SJCRH30 (cell line): ENCODE results near the gene TMEM97. TPM values are rescaled to one million over a fixed set of nuclear protein-coding genes. Genes with fewer than 3 reads are reported as not detected.

Experiments used
- DNase-seq, 2 experiments: peaks; one replicate each; pipeline ENCODE4 v3.0.0-alpha.2; 2015 to 2020
- H3K27ac ChIP-seq: fragments of 250-450 bp; sonication (Bioruptor Pico); 2 replicates; pipeline ENCODE4 v1.5.1; 2020; ENCODE audit warnings: mild to moderate bottlenecking, moderate library complexity
- H3K27me3 ChIP-seq: fragments of 250-450 bp; sonication (Bioruptor Pico); 2 replicates; pipeline ENCODE4 v1.5.1; 2020; ENCODE audit warnings: mild to moderate bottlenecking, moderate library complexity
- H3K36me3 ChIP-seq: fragments of 250-450 bp; sonication (Bioruptor Pico); 2 replicates; pipeline ENCODE4 v1.5.1; 2020; ENCODE audit warnings: mild to moderate bottlenecking, moderate library complexity
- H3K4me1 ChIP-seq: fragments of 250-450 bp; sonication (Bioruptor Pico); 2 replicates; pipeline ENCODE4 v1.5.1; 2020; ENCODE audit warnings: mild to moderate bottlenecking, moderate library complexity
- H3K4me3 ChIP-seq: fragments of 250-450 bp; sonication (Bioruptor Pico); 2 replicates; pipeline ENCODE4 v1.5.1; 2020; ENCODE audit warnings: mild to moderate bottlenecking, moderate library complexity
- H3K9me3 ChIP-seq: fragments of 250-450 bp; sonication (Bioruptor Pico); replicated peaks from 2 replicates; pipeline ENCODE4 v1.5.1; 2020; ENCODE audit warnings: mild to moderate bottlenecking, moderate library complexity
- total RNA-seq: library from RNA; depleted of rRNA; stranded (reverse); fragments of >200 nt; shearing (Covaris generic); gene quantifications from 2 replicates; pipeline ENCODE4 v1.2.3, GENCODE V29; 2014; rRNA removed

TMEM97 gene
- total RNA-seq, 1 experiment from 2014 or later, result 322 TPM

DNA sequence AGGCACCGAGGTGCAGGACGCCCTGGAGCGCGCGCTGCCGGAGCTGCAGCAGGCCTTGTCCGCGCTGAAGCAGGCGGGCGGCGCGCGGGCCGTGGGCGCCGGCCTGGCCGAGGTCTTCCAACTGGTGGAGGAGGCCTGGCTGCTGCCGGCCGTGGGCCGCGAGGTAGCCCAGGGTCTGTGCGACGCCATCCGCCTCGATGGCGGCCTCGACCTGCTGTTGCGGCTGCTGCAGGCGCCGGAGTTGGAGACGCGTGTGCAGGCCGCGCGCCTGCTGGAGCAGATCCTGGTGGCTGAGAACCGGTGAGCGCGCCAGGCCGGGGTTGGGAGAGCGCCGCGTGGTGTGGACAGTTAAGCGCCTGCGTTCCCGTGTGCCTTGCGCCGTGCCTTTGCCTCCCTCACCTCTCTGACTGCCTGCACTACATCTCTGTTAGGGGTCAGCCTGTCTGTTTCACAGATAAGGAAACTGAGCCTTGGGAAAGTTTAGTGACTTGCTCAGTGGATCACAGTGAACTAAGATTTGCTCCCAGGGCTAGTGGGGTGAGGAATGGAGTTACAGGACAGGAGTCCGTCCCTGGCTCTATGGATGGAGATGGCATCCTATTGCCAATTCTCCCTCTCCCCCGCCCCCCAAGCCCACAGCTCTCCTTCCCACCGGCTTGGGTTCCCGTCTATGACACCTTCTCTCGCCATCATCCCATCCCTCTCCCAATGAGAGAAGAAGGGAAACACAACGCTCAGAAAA, 53.4 kb downstream of the TMEM97 start:
- no peaks in the 10 kb centered on the region for H3K36me3 ChIP-seq
- H3K9me3 ChIP-seq, result no peaks in the 10 kb centered on the region
- peak; percentile 57 to 60 for DNase-seq
- H3K4me1 ChIP-seq, result peaks cover 20% of the 10 kb centered on the region
- peak overlapping the region; percentile 69 for H3K4me3 ChIP-seq
- no peaks in the 10 kb centered on the region for H3K27me3 ChIP-seq
- peak overlapping the region; percentile 28; the same call in 1 of the 2 replicates for H3K27ac ChIP-seq

DNA sequence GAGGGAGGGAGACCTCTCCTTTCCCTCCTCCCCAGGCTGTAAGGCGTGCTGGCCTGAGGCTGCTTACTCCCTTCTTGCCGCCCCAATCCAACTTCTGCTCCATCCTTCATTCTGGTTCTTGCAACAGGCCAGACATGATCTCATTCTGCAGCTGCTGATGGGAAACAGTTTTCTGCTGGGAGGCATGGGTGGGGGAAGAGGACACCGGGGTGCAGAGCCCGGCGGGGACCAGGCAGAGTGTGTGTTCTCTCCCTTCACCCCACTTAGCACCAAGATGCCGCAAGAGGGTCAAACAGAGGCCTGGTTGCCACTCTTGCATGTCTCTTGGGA, 53.9 kb downstream of the TMEM97 start:
- no peaks in the 10 kb centered on the region for H3K9me3 ChIP-seq
- H3K27ac ChIP-seq, result no peak overlapping the region
- H3K27me3 ChIP-seq, result no peaks in the 10 kb centered on the region
- DNase-seq, result peak in 1 of 2 experiments; percentile 29
- peaks cover 20% of the 10 kb centered on the region for H3K4me1 ChIP-seq
- peak overlapping the region; percentile 69 for H3K4me3 ChIP-seq
- H3K36me3 ChIP-seq, result no peaks in the 10 kb centered on the region

Other genes with a start within 250 kb of the TMEM97 start
- gene IFT20, start 16.3 kb downstream of the TMEM97 start, total RNA-seq, result 28.8 and 33.2 TPM in 2 replicates
- 28.1 and 34.6 TPM in 2 replicates for gene TNFAIP1, start 16.6 kb downstream of the TMEM97 start, total RNA-seq
- gene POLDIP2, start 38.3 kb downstream of the TMEM97 start, total RNA-seq, result 95.1 and 102 TPM in 2 replicates
- not detected in 2 replicates for gene SEBOX, start 46.0 kb downstream of the TMEM97 start, total RNA-seq
- 0.08 and 0.16 TPM in 2 replicates for gene VTN, start 51.1 kb downstream of the TMEM97 start, total RNA-seq
- gene SARM1, start 52.5 kb downstream of the TMEM97 start, total RNA-seq, result 14.9 and 16.1 TPM in 2 replicates
- gene SLC46A1, start 87.0 kb downstream of the TMEM97 start, total RNA-seq, result 10.6 and 11.0 TPM in 2 replicates
- gene SLC13A2, start 154.4 kb downstream of the TMEM97 start, total RNA-seq, result not detected in 2 replicates
- not detected in 2 replicates for gene FOXN1, start 187.1 kb downstream of the TMEM97 start, total RNA-seq
- gene UNC119, start 233.4 kb downstream of the TMEM97 start, total RNA-seq, result 53.7 and 58.7 TPM in 2 replicates